Neural cell (in vitro differentiated cells): Measurements from ENCODE around the gene RGS17.

Experiments used
- CTCF ChIP-seq: fragments of 450-650 bp; IDR thresholded peaks from 2 replicates; pipeline ENCODE4 v1.5.1; 2014; ENCODE audit warnings: antibody characterized with exemption, mild to moderate bottlenecking, moderate library complexity; ENCODE audit not compliant: poor library complexity, severe bottlenecking
- EP300 ChIP-seq: fragments of 450-650 bp; conservative IDR thresholded peaks from 2 replicates; pipeline ENCODE4 v1.6.1; 2014; ENCODE audit warnings: antibody characterized with exemption, mild to moderate bottlenecking, moderate library complexity; ENCODE audit not compliant: poor library complexity, severe bottlenecking
- EZH2 ChIP-seq: fragments of 200-600, 300-800 bp; shearing (Covaris generic), sonication (generic); IDR thresholded peaks from 2 replicates; pipeline ENCODE4 v1.6.1; 2014; ENCODE audit warnings: antibody characterized with exemption, low read length, borderline replicate concordance, mild to moderate bottlenecking; ENCODE audit not compliant: insufficient read depth, poor library complexity, severe bottlenecking
- MXI1 ChIP-seq: fragments of 450-650 bp; conservative IDR thresholded peaks from 2 replicates; pipeline ENCODE4 v1.6.1; 2014; ENCODE audit warnings: antibody characterized with exemption, mild to moderate bottlenecking; ENCODE audit not compliant: poor library complexity, severe bottlenecking
- POLR2AphosphoS5 ChIP-seq: IDR thresholded peaks from 2 replicates; pipeline ENCODE4 v1.6.1; 2012
- REST ChIP-seq: IDR thresholded peaks from 2 replicates; pipeline ENCODE4 v1.6.1; 2012; ENCODE audit warnings: borderline replicate concordance

- TF ChIP-seq MXI1 (no peak), CTCF (no peak), EZH2 (no peak), EP300 (no peak), REST (no peak), POLR2AphosphoS5 (no peak)
These were observed 26.9 kb downstream of the RGS17 start for GRCh38 chr6:153104220-153104619.
